DND-41 (cell line): ENCODE data around the gene EDC4.

ENCODE experiments used
- ATAC-seq: fragments of 200-7000 bp; cut with Tn5 transposase; 3 replicates; pipeline ENCODE4 v1.9.1; 2021; ENCODE audit warnings: low read depth; ENCODE audit not compliant: insufficient read depth
- DNase-seq: peaks from one replicate; pipeline ENCODE4 v3.0.0-alpha.2; 2020
- H2AFZ ChIP-seq: 2 replicates; pipeline ENCODE4 v1.6.0; 2012; ENCODE audit warnings: low read depth, low read length
- H3K27ac ChIP-seq: 2 replicates; pipeline ENCODE4 v1.5.1; 2012; ENCODE audit warnings: low read length, inconsistent platforms
- H3K27me3 ChIP-seq: fragments of 200-600 bp; sonication (generic); 2 replicates; pipeline ENCODE4 v1.6.0; 2012; ENCODE audit warnings: low read length, mild to moderate bottlenecking, inconsistent platforms; ENCODE audit not compliant: insufficient read depth, poor library complexity
- H3K36me3 ChIP-seq: 2 replicates; pipeline ENCODE4 v1.5.1; 2012; ENCODE audit warnings: low read length, inconsistent platforms; ENCODE audit not compliant: insufficient read depth
- H3K4me1 ChIP-seq: 2 replicates; pipeline ENCODE4 v1.5.1; 2012; ENCODE audit warnings: mild to moderate bottlenecking, low read length; ENCODE audit not compliant: insufficient read depth
- H3K4me2 ChIP-seq: 2 replicates; pipeline ENCODE4 v1.6.0; 2012; ENCODE audit warnings: mild to moderate bottlenecking, moderate library complexity, low read length, inconsistent platforms; ENCODE audit not compliant: insufficient read depth
- H3K4me3 ChIP-seq, 2 experiments: fragments of 200-600 bp in 1 of 2; shearing (Covaris generic) in 1 of 2; 2 replicates each; pipeline ENCODE4 v1.5.1; 2012 to 2016; ENCODE audit warnings: inconsistent platforms in 2 of 2, low read length in 2 of 2, mild to moderate bottlenecking in 2 of 2, low read depth in 1 of 2, moderate library complexity in 1 of 2
- H3K79me2 ChIP-seq: 2 replicates; pipeline ENCODE4 v1.6.0; 2012; ENCODE audit warnings: low read length, inconsistent platforms; ENCODE audit not compliant: insufficient read depth
- H3K9ac ChIP-seq: 2 replicates; pipeline ENCODE4 v1.6.0; 2012; ENCODE audit warnings: low read depth, mild to moderate bottlenecking, inconsistent platforms, low read length, moderate library complexity
- H3K9me3 ChIP-seq: 2 replicates; pipeline ENCODE4 v1.5.1; 2012; ENCODE audit warnings: low read length, moderate library complexity, mild to moderate bottlenecking, inconsistent platforms; ENCODE audit not compliant: insufficient read depth, severe bottlenecking
- H4K20me1 ChIP-seq: 2 replicates; pipeline ENCODE4 v1.6.0; 2012; ENCODE audit warnings: low read length; ENCODE audit not compliant: insufficient read depth
- EZH2 ChIP-seq: IDR thresholded peaks from 3 replicates; pipeline ENCODE4 v1.6.1; 2012; ENCODE audit warnings: borderline replicate concordance, low read depth, mild to moderate bottlenecking, moderate library complexity, low read length, inconsistent platforms; ENCODE audit not compliant: severe bottlenecking
- TF ChIP-seq, protein P1 (sequence below): IDR thresholded peaks from 2 replicates; pipeline ENCODE4 v1.5.1; 2012; ENCODE audit warnings: borderline replicate concordance, low read length, moderate library complexity, mild to moderate bottlenecking; ENCODE audit not compliant: poor library complexity, severe bottlenecking; ENCODE audit errors: extremely low read depth

Gene EDC4

GRCh38 chr16:67857547-67858233 is 15.2 kb upstream of the EDC4 start:
- ATAC-seq (no peak), DNase-seq (no peak)
- peaks cover 98% of the 10 kb centered on the region for H3K79me2 ChIP-seq
- no peak overlapping the region for H3K9ac ChIP-seq
- no peaks in the 10 kb centered on the region for H3K9me3 ChIP-seq
- H3K4me1 ChIP-seq, result no peaks in the 10 kb centered on the region
- peaks cover 40% of the 10 kb centered on the region for H3K36me3 ChIP-seq
- peaks cover 85% of the 10 kb centered on the region for H4K20me1 ChIP-seq
- H2AFZ ChIP-seq, result no peak overlapping the region
- TF ChIP-seq EZH2, result no peak
- TF ChIP-seq, protein P1, sequence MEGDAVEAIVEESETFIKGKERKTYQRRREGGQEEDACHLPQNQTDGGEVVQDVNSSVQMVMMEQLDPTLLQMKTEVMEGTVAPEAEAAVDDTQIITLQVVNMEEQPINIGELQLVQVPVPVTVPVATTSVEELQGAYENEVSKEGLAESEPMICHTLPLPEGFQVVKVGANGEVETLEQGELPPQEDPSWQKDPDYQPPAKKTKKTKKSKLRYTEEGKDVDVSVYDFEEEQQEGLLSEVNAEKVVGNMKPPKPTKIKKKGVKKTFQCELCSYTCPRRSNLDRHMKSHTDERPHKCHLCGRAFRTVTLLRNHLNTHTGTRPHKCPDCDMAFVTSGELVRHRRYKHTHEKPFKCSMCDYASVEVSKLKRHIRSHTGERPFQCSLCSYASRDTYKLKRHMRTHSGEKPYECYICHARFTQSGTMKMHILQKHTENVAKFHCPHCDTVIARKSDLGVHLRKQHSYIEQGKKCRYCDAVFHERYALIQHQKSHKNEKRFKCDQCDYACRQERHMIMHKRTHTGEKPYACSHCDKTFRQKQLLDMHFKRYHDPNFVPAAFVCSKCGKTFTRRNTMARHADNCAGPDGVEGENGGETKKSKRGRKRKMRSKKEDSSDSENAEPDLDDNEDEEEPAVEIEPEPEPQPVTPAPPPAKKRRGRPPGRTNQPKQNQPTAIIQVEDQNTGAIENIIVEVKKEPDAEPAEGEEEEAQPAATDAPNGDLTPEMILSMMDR, result no peak
- H3K4me2 ChIP-seq, result no peak overlapping the region
- no peak overlapping the region for H3K27ac ChIP-seq
- H3K27me3 ChIP-seq, result no peaks in the 10 kb centered on the region
- no peak overlapping the region for H3K4me3 ChIP-seq

- Histone ChIP-seq H2AFZ (no peak overlapping the region), H3K9me3 (no peaks in the 10 kb centered on the region), H3K4me3 (no peak overlapping the region), H3K27ac (no peak overlapping the region), H4K20me1 (peaks cover 88% of the 10 kb centered on the region), H3K27me3 (no peaks in the 10 kb centered on the region), H3K4me1 (no peaks in the 10 kb centered on the region), H3K4me2 (no peak overlapping the region), H3K9ac (no peak overlapping the region), H3K79me2 (peaks cover 98% of the 10 kb centered on the region), H3K36me3 (peaks cover 42% of the 10 kb centered on the region; the same call in 1 of the 2 replicates)
- DNase-seq (no peak), ATAC-seq (no peak)
- TF ChIP-seq EZH2, result no peak
- TF ChIP-seq, protein P1, result no peak
Measured at GRCh38 chr16:67858500-67858899, 14.4 kb upstream of the EDC4 start.

DNA sequence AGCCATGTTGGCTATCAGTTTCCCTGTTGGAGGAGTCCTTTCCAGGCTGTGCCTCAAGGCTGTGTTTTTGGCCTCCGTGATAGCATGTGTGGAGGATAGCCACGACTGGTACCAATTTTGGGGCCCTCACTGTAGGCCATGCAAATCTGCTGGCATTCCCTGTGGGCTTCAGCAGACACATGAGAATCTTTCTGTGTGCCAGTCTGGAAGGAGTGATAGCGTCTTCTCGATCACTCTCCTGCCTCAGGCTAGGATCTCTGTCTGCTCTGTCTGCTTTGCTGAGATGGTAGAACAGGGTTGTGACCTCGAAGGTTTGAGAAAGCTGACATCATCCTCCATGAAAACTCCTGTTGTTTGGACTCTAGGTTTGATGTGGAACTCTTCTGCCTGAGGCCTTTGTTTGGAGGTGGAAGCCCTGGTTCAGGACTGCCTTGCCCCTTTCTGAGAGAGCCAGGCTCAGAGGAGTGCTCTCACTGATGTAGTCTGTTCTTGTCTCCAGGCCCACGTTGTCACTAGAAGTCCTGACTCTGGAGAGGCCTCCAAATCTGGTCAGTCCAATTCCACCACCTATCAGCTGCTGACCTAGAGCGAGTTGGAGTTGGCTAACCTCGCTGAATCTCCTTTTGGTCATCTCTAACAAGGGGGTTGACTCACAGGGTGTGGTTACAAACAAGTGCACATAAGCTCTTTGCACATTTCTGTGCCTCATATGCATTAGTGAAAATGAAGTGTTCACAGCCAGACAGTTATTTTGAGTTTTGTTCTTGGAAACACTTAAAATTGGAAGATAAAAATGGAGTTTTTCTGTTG is 12.1 kb upstream of the EDC4 start:
- DNase-seq (no peak), ATAC-seq (no peak)
- H3K9me3 ChIP-seq, result no peaks in the 10 kb centered on the region
- no peak overlapping the region for H3K27ac ChIP-seq
- H3K79me2 ChIP-seq, result peaks cover 95% of the 10 kb centered on the region
- no peak overlapping the region for H3K4me2 ChIP-seq
- TF ChIP-seq EZH2, result no peak
- TF ChIP-seq, protein P1, result no peak
- H3K4me3 ChIP-seq, result no peak overlapping the region
- no peak overlapping the region for H3K9ac ChIP-seq
- no peaks in the 10 kb centered on the region for H3K27me3 ChIP-seq
- no peak overlapping the region for H2AFZ ChIP-seq
- peaks cover 52% of the 10 kb centered on the region for H3K36me3 ChIP-seq
- H3K4me1 ChIP-seq, result no peaks in the 10 kb centered on the region
- peaks cover 86% of the 10 kb centered on the region for H4K20me1 ChIP-seq
